ENCODE results near the gene SLC25A38.

Gene SLC25A38, protein sequence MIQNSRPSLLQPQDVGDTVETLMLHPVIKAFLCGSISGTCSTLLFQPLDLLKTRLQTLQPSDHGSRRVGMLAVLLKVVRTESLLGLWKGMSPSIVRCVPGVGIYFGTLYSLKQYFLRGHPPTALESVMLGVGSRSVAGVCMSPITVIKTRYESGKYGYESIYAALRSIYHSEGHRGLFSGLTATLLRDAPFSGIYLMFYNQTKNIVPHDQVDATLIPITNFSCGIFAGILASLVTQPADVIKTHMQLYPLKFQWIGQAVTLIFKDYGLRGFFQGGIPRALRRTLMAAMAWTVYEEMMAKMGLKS
- long read RNA-seq, transcript SLC25A38-201 (7 exons, 2,147 nt), result major isoform, 561 of 605 reads
- long read RNA-seq, partial matches to known transcripts, result 5 of 605 reads
- long read RNA-seq, other reads (novel, unspliced or antisense), result 38 of 605 reads

GRCh38 chr3:39383045-39383880 is at the start of gene SLC25A38:
Gene SLC25A38, plus strand, starts transcription at chr3:39383370. Its CDS starts 355 bp downstream, at chr3:39383725.
- Histone ChIP-seq H3K4me3 (replicated peaks; ENCODE audit: insufficient read depth, low read length) (peak within 1 kb of the TSS; percentile 96), H3K27me3 (ENCODE audit: insufficient read depth, poor library complexity, severe bottlenecking) (no peaks in the 10 kb centered on the region), H3K27ac (replicated peaks) (peak within 1 kb of the TSS; percentile 93)
- TF ChIP-seq SPI1 (IDR thresholded peaks at IDR 0.05; ENCODE audit: borderline replicate concordance, low read depth), result peak; percentile 59
- TF ChIP-seq POLR2AphosphoS5 (IDR thresholded peaks at IDR 0.05; ENCODE audit: low read depth), result peak; percentile 62
- no peak for TF ChIP-seq REST (IDR thresholded peaks at IDR 0.05; ENCODE audit: insufficient replicate concordance, low read depth)
- TF ChIP-seq CTCF (IDR thresholded peaks at IDR 0.05; ENCODE audit: insufficient read depth, low read length), result peak; percentile 39
- TF ChIP-seq GABPA (IDR thresholded peaks at IDR 0.05; ENCODE audit: low read depth), result peak; percentile 69
- DNase-seq (ENCODE audit: low read depth in 1 of 2, low spot score in 1 of 2), result peak; percentile 87 to 91

DNA sequence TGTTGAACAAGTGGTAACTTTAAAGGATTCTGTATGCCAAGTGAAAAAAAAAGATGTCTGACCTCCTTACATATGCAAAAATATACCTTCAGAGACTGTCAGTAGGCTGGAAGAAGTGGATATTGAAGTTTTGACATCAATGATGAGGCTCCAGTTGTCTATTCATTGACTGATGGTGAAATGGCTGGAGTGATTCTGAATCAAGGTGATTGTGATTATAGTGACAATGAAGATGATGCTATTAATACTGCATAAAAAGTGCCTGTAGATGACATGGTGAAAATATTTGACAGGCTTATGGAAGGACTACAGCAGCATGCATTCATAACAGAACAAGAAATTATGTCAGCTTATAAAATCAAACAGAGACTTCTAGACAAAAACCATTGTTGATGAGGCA is 49.6 kb upstream of the SLC25A38 start:
- no peak for TF ChIP-seq REST (IDR thresholded peaks at IDR 0.05; ENCODE audit: insufficient replicate concordance, low read depth)
- TF ChIP-seq GABPA (IDR thresholded peaks at IDR 0.05; ENCODE audit: low read depth), result no peak
- TF ChIP-seq CTCF (IDR thresholded peaks at IDR 0.05; ENCODE audit: insufficient read depth, low read length), result no peak
- TF ChIP-seq SPI1 (IDR thresholded peaks at IDR 0.05; ENCODE audit: borderline replicate concordance, low read depth), result no peak
- TF ChIP-seq POLR2AphosphoS5 (IDR thresholded peaks at IDR 0.05; ENCODE audit: low read depth), result no peak
- Histone ChIP-seq H3K4me3 (replicated peaks; ENCODE audit: insufficient read depth, low read length) (no peak overlapping the region), H3K27me3 (ENCODE audit: insufficient read depth, poor library complexity, severe bottlenecking) (no peaks in the 10 kb centered on the region), H3K27ac (replicated peaks) (no peak overlapping the region)
- no peak for DNase-seq (ENCODE audit: low read depth in 1 of 2, low spot score in 1 of 2)

- Histone ChIP-seq H3K27ac (replicated peaks) (no peak overlapping the region), H3K4me3 (replicated peaks; ENCODE audit: insufficient read depth, low read length) (no peak overlapping the region), H3K27me3 (ENCODE audit: insufficient read depth, poor library complexity, severe bottlenecking) (no peaks in the 10 kb centered on the region)
- DNase-seq (ENCODE audit: low read depth in 1 of 2, low spot score in 1 of 2), result no peak
- no peak for TF ChIP-seq REST (IDR thresholded peaks at IDR 0.05; ENCODE audit: insufficient replicate concordance, low read depth)
- no peak for TF ChIP-seq GABPA (IDR thresholded peaks at IDR 0.05; ENCODE audit: low read depth)
- TF ChIP-seq SPI1 (IDR thresholded peaks at IDR 0.05; ENCODE audit: borderline replicate concordance, low read depth), result no peak
- TF ChIP-seq CTCF (IDR thresholded peaks at IDR 0.05; ENCODE audit: insufficient read depth, low read length), result no peak
- TF ChIP-seq POLR2AphosphoS5 (IDR thresholded peaks at IDR 0.05; ENCODE audit: low read depth), result no peak
Observed at GRCh38 chr3:39334205-39334604, 49.0 kb upstream of the SLC25A38 start.

Data from HL-60 (cell line).